Measurements from ENCODE around the gene CFTR. TPM values are rescaled to one million over a fixed set of nuclear protein-coding genes. Genes with fewer than 3 reads are reported as not detected.

Gene CFTR
- total and polyA plus RNA-seq, 2 donors (not counting 1 experiment from before 2014, with no cell fraction given) = under 0.01 to 0.25 TPM

- no peak overlapping the region for H3K4me2 ChIP-seq (ENCODE audit: extremely low read depth, insufficient read depth, low read length)
- TF ChIP-seq EZH2 (IDR thresholded peaks at IDR 0.05; ENCODE audit: low read length, missing control alignments) = no peak
- TF ChIP-seq CTCF (conservative IDR thresholded peaks at IDR 0.05 in 1 of 2, IDR thresholded peaks at IDR 0.05 in 1 of 2; ENCODE audit: low read depth in 1 of 2, low read length in 2 of 2) = no peak
These were observed 237.5 kb downstream of the CFTR start for GRCh38 chr7:117717357-117717756.

More at GRCh38 chr7:117717357-117717756, 237.5 kb downstream of the CFTR start:
- no peaks in the 10 kb centered on the region for H3K9me3 ChIP-seq (ENCODE audit: control insufficient read depth, insufficient read depth, low read depth, low read length)
- H3K36me3 ChIP-seq (ENCODE audit: control insufficient read depth, insufficient read depth, low read length) = no peaks in the 10 kb centered on the region
- no peaks in the 10 kb centered on the region for H4K20me1 ChIP-seq (ENCODE audit: control insufficient read depth, extremely low read depth, insufficient read depth, low read length)
- no peaks in the 10 kb centered on the region for H3K27me3 ChIP-seq (ENCODE audit: control insufficient read depth, insufficient read depth, low read length)
- H3K27ac ChIP-seq (ENCODE audit: insufficient read depth, low read length) = no peak overlapping the region
- no peaks in the 10 kb centered on the region for H3K4me1 ChIP-seq (ENCODE audit: control insufficient read depth, extremely low read depth, insufficient read depth, low read length)
- no peak overlapping the region for H3K9ac ChIP-seq (ENCODE audit: insufficient read depth, low read length)
- H3K4me3 ChIP-seq (replicated peaks in 1 of 4; ENCODE audit: control extremely low read depth in 1 of 4, insufficient read depth in 1 of 4, low read depth in 3 of 4, low read length in 4 of 4) = no peak overlapping the region
- peak in 1 of 2 donors; percentile 32 for DNase-seq (ENCODE audit: low read depth in 2 of 2)
- H2AFZ ChIP-seq (ENCODE audit: low read length) = no peak overlapping the region
- no peaks in the 10 kb centered on the region for H3K79me2 ChIP-seq (ENCODE audit: control insufficient read depth, insufficient read depth, low read length)

Other genes with a start within 250 kb of the CFTR start
- gene WNT2, start 157.0 kb upstream of the CFTR start, total RNA-seq = 1.7 and 3.9 TPM in 2 replicates
- gene WNT2, start 157.0 kb upstream of the CFTR start, polyA plus RNA-seq = 4.8 and 14.5 TPM in 2 replicates
- gene ASZ1, start 52.5 kb upstream of the CFTR start, total RNA-seq = not detected in 2 replicates
- gene ASZ1, start 52.5 kb upstream of the CFTR start, polyA plus RNA-seq = 0.03 TPM in 1 of 2 replicates, not detected in the other

All from fibroblast of lung (primary cell).